Posterior vena cava (tissue), 2 donors: ENCODE data around the gene RWDD2A. TPM values are rescaled to one million over a fixed set of nuclear protein-coding genes. Genes with fewer than 3 reads are reported as not detected.
"Not testable (repeated sequence)": the region's sequence is repeated elsewhere in the genome, so short reads cannot be mapped to it uniquely, and the experiment has no call there.

ENCODE experiments used
- DNase-seq: peaks from one replicate; pipeline ENCODE4 v3.0.0-alpha.2; 2020; ENCODE audit warnings: low spot score
- intact Hi-C, 2 donors: fragments of 100-400 bp; cut with DNase I; formaldehyde crosslinking; loops; one replicate each; pipeline versions ENCODE4 v1.14.1 to v1.14.2; 2022 to 2023
- long read RNA-seq, 2 donors: library from polyadenylated mRNA; unstranded; transcript quantifications; one replicate each; pipeline ENCODE4 v2.0.0, GENCODE V29; 2020 to 2021
- total RNA-seq, 2 donors: library from RNA; stranded (reverse); fragmentation: NEBNext Ultra II Directional; extraction: Animal tissue kit (Norgen Biotek cat#: 25700); gene quantifications; one replicate each; pipeline ENCODE4 v1.2.1, GENCODE V29; 2021
- donor health status: DM: yes; HTN: yes; CAD: no.
- donor health status: DM: yes; HTN: yes; CAD: no.

Gene RWDD2A
- 1 to 10 TPM; 3.8 to 4.7 TPM for total RNA-seq
- long read RNA-seq, donor 1, partial matches to known transcripts: 1 of 4 reads
- long read RNA-seq, donor 1, other reads (novel, unspliced or antisense): 3 of 4 reads
- long read RNA-seq, donor 2, transcript RWDD2A-201 (3 exons, 3,744 nt): major isoform, 11 of 16 reads
- long read RNA-seq, donor 2, partial matches to known transcripts: 1 of 16 reads
- long read RNA-seq, donor 2, other reads (novel, unspliced or antisense): 4 of 16 reads

GRCh38 chr6:83192871-83193746 lies at the start of gene RWDD2A, which contains the start of gene PGM3:
Gene RWDD2A (plus strand): TSS chr6:83193357. CDS start chr6:83194452, 1,095 bp downstream.
Gene PGM3 (minus strand): TSS chr6:83193265. CDS start chr6:83191012, 2,253 bp downstream.
- intact Hi-C loops: no loop called here
- peak; percentile 97 for DNase-seq

- intact Hi-C loops: no loop called here
These were observed 42.0 kb upstream of the RWDD2A start for GRCh38 chr6:83151114-83151513.

DNA sequence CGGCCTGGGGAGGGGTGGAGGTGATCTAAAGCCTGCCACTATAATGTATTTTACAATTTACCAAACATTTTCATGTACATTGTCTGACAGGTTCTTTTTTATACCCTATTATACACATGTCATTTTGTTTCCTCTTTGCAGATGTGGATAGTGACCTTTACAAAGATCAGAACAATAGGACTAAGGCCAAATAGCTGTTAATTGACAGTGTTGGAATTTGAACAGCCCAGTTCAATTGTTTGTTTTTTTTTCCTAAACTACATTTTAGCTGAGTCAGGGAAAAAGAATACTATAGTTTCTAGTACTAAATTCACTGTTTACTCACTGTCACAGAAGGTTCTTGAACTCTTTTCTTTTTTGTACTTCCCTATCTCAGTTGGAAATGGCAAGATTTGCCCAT lies 40.2 kb upstream of the RWDD2A start:
- intact Hi-C loops: no loop called here

More at GRCh38 chr6:83151114-83151513, 42.0 kb upstream of the RWDD2A start:
- DNase-seq: no peak

DNA sequence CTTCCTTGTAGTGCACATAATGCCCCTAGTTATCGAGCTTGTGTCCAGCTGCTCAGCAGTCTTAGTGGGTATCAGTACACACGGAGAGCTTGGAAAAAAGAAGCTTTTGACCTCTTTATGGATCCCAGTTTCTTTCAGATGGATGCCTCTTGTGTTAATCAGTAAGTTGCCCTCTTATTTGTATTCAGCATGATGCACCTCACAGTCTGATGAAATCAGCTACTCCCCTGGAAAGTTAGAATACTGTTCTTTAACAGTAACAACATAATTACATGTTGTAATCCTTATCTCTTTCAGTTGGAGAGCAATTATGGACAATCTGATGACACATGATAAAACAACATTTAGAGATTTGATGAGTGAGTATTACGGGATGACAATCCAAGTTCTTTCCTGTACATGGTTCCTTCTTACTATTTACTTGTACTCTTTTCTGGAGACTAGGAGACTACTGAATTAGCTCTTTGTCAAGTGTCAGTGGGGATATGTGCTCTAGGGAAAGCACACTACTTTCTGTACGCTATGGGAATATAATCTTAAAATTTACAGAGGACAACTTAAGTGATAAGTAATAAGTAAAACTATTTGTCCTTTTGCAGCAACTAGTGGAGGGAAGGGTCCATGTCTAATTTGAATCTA lies 39.2 kb upstream of the RWDD2A start:
- intact Hi-C loops: no loop called here
- DNase-seq: no peak

More for the DNA sequence above, 40.2 kb upstream of the RWDD2A start:
- no peak for DNase-seq

- intact Hi-C loops: no loop called here
- DNase-seq: no peak
These were observed 37.4 kb upstream of the RWDD2A start for GRCh38 chr6:83155794-83156193.

- intact Hi-C loops: no loop called here
- no peak for DNase-seq
These were observed 33.0 kb upstream of the RWDD2A start for GRCh38 chr6:83160167-83160566.

- DNase-seq: no peak
- intact Hi-C loops: no loop called here
These were observed 25.4 kb upstream of the RWDD2A start for GRCh38 chr6:83167726-83168278.

- intact Hi-C loops: no loop called here
- DNase-seq: no peak
These were observed 24.6 kb upstream of the RWDD2A start for GRCh38 chr6:83168556-83168955.

- intact Hi-C loops: no loop called here
- DNase-seq: no peak
These were observed 24.1 kb upstream of the RWDD2A start for GRCh38 chr6:83169106-83169505.

DNA sequence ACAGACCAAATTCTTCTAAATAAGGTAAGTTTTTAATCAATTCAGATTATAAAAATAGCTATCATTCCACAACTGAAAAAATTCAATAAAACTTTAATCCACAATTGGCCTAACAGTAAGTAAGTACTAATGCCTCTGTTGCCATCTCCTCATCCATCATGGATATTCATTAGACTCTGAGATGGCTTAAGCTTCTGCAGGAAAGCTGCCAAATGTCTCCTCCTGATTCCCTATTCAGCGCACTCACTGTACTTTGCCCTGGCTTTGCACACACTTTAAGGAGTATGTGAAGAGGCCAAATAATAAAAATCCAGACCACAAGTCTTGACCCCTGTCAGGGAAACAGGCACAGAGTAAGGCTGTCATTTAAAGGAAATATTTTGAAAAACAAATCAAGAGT lies 23.6 kb upstream of the RWDD2A start:
- intact Hi-C loops: no loop called here

GRCh38 chr6:83176246-83176645 lies 16.9 kb upstream of the RWDD2A start:
- DNase-seq: no peak
- intact Hi-C loops: no loop called here

More for the DNA sequence above, 23.6 kb upstream of the RWDD2A start:
- DNase-seq: no peak

DNA sequence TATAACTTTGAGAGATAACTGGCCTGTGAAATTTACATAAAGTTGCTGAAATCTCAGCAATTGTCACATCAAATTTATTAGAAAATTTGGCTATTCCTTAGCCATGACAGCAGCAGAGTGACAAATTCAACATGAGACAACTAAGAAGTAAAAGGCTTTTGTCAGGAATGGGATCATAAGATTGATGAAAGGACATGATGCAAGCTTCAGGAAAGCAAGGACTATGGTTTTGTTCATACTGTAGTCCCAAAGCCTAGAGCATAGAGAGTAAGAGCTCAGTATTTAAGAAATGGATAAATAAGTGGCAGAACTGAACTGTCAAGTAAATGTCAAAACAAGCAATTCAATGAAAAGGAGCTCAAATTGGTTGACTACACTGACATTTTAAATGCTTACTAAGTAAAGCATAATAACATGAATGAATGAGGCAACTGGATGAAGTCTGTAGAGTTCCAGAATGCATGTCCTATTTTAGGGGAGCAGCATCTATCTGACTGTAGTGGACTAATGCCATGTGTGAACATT lies 12.7 kb upstream of the RWDD2A start:
- DNase-seq: no peak
- intact Hi-C loops: no loop called here

DNA sequence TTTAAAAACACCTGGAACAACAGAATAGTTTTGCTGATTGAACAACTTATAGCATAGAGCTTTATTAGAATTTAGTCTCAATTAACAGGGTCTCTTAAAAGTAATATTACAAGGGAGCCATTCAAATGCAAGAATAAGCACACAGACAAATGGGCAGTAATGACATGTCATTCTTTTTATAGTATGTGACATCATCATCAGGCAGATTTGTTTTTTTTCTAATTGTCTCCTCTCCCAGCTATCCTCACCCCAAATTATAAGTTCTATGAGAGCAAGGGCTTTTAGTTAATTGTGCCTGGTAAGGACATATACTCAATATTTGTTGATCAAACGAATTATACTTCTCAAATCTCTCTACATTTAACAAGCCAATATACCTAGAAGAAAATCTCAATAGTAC lies 11.0 kb upstream of the RWDD2A start:
- no peak for DNase-seq
- intact Hi-C loops: no loop called here

DNA sequence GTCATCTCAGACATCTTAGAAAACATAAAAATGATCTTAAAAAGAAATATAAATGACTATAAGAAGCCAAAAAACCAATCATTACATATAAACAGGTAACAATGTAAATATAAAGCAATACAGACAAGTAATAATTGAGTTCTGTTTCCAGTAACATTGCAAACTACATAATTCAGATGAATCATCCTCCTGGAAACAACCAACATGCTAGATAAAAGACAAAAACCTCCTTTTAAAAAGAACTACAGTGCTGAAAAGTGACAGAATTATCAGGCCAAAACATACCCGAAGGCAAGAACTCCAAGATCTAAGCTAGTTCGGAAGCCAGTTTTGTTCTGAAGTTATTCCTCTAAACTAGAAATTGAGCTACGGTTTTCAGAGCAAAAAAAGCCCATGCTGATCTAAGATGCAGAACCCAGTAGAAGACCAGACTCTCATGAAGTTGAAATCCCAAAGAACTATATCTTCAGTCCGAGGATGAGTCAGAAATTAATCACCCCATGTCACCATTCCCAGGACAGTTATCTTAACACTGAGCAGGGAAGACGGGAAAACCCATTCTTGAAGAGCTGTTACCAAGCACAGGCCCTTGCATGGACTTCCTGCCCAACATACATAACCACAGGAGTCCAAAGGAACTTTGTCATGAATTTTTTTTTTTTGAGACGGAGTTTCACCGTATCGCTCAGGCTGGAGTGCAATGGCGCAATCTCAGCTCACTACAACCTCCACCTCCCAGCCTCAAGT lies 9.9 kb upstream of the RWDD2A start:
- intact Hi-C loops: no loop called here
- no peak for DNase-seq

DNA sequence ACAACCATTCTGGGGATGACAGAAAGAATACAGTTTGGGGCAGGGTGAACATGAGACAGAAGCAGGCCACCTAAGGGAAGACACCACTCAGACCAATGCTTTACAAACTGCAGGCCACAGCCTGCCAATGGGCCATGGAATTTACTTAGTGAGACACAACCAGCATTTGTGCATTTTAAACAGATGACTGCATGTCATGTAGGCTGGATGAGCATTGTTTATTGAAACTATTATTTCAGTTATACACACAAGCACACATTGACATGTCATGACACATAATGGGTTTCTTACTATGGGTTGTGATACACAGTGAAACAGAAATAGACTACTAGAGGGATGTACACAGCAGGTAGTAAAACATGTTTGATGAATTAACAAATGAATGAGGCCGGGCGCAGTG lies 8.1 kb upstream of the RWDD2A start:
- no peak for DNase-seq
- intact Hi-C loops: no loop called here

DNA sequence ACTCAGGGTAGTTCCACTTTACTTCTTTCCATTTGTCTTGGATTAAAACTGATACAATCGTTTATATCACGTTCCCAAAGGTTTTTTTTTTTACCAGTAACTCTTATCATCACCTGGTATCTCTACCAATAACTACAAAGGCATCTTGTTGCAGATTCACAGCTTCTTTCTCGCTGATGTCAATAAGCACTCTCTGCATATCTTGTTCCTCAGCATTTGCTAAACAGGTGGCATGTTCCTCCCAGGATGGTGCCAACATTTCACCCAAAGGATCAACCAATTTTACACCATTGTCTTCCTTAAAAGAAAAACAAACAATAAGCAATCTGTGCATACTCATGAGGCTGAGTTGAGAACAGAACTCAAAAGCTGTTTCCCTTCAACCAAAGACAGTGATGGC lies 4.7 kb upstream of the RWDD2A start:
- DNase-seq: no peak
- intact Hi-C loops: no loop called here

- intact Hi-C loops: no loop called here
- no peak for DNase-seq
These were observed 2.5 kb upstream of the RWDD2A start for GRCh38 chr6:83190626-83191025.

- DNase-seq, intact Hi-C loops: not testable (repeated sequence)
These were observed 1.2 kb upstream of the RWDD2A start for GRCh38 chr6:83191974-83192373.

DNA sequence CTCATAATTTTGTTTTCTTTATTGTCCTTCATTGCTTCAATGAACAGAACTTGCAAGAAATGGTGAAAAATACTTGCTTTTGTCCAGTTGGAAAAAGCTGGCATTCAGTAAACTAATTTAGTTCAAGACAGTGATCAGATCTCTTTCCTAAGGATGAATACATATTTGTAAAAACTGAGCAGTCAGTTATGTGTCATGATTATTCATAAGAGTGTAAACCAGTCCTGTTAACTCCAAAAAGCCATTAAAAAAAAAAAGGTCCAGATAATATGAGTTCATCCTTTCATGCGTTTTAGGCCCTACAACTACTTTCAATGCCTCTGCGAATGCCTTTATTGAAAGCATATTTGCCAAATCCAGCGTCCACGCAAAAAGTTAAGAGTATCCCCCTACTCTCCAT lies 701 bp upstream of the RWDD2A start:
- intact Hi-C loops: no loop called here
- DNase-seq: no peak
